T-helper 22 cell (primary cell): ENCODE results near the gene TTLL9.

Experiments
- DNase-seq: peaks from one replicate; pipeline ENCODE4 v3.0.0-alpha.2; 2020; ENCODE audit warnings: low read depth

Gene TTLL9

GRCh38 chr20:31836853-31837608 lies 33.4 kb upstream of the TTLL9 start:
- no peak for DNase-seq

- DNase-seq = no peak
Observed at GRCh38 chr20:31837896-31838397, 32.5 kb upstream of the TTLL9 start.

- DNase-seq = no peak
Observed at GRCh38 chr20:31838646-31839292, 31.7 kb upstream of the TTLL9 start.

GRCh38 chr20:31839782-31840487 lies 30.5 kb upstream of the TTLL9 start:
- DNase-seq = no peak

- DNase-seq = no peak
Observed at GRCh38 chr20:31840906-31841816, 29.3 kb upstream of the TTLL9 start.

GRCh38 chr20:31841928-31842327 lies 28.5 kb upstream of the TTLL9 start:
- DNase-seq = no peak

GRCh38 chr20:31842471-31843157 lies 27.8 kb upstream of the TTLL9 start:
- DNase-seq = no peak

GRCh38 chr20:31843288-31843687 lies 27.1 kb upstream of the TTLL9 start:
- DNase-seq = no peak

GRCh38 chr20:31843881-31844280 lies 26.6 kb upstream of the TTLL9 start:
- no peak for DNase-seq

- no peak for DNase-seq
Observed at GRCh38 chr20:31844737-31845299, 25.6 kb upstream of the TTLL9 start.

- DNase-seq = no peak
Observed at GRCh38 chr20:31845300-31845863, 25.1 kb upstream of the TTLL9 start, which contains the start of gene FOXS1. Gene FOXS1, minus strand, starts transcription at chr20:31845604. Its CDS starts 62 bp downstream, at chr20:31845542.

- no peak for DNase-seq
Observed at GRCh38 chr20:31846793-31847138, 23.7 kb upstream of the TTLL9 start.

GRCh38 chr20:31848088-31848999 lies 22.1 kb upstream of the TTLL9 start:
- no peak for DNase-seq

- no peak for DNase-seq
Observed at GRCh38 chr20:31849306-31849930, 21.0 kb upstream of the TTLL9 start.

GRCh38 chr20:31851240-31851955 lies 19.0 kb upstream of the TTLL9 start:
- no peak for DNase-seq

- DNase-seq = no peak
Observed at GRCh38 chr20:31853481-31853880, 17.0 kb upstream of the TTLL9 start.

GRCh38 chr20:31856516-31856915 lies 13.9 kb upstream of the TTLL9 start:
- DNase-seq = no peak
